Body of pancreas (tissue), 4 donors: ENCODE results near the gene DGCR8. TPM values are rescaled to one million over a fixed set of nuclear protein-coding genes. Genes with fewer than 3 reads are reported as not detected.

Experiments used
- ATAC-seq: fragments of 150-250 bp; one replicate; pipeline ENCODE4 v1.9.1; 2016
- DNase-seq, 4 donors: peaks; one replicate each; pipeline ENCODE4 v3.0.0-alpha.2; 2019
- H3K27ac ChIP-seq, 4 donors: fragments of 200-600 bp; sonication (generic); 1 replicate in 3 of 4; 2 replicates in 1 of 4; pipeline versions ENCODE4 v1.5.1 to v1.6.1; 2016 to 2019; ENCODE audit warnings: mild to moderate bottlenecking in 1 of 4, mixed read lengths in 1 of 4, moderate library complexity in 1 of 4
- H3K27me3 ChIP-seq, 2 donors: fragments of 200-600 bp; sonication (generic); one replicate each; pipeline ENCODE4 v1.6.0; 2016; ENCODE audit warnings: mild to moderate bottlenecking in 1 of 2
- H3K36me3 ChIP-seq, 2 donors: fragments of 200-600 bp; sonication (generic); replicated peaks in 1 of 2; 2 replicates each; pipeline ENCODE4 v1.5.1; 2016; ENCODE audit warnings: low read depth in 2 of 2; ENCODE audit not compliant: insufficient read depth in 1 of 2
- H3K4me1 ChIP-seq: fragments of 200-600 bp; sonication (generic); one replicate; pipeline ENCODE4 v1.6.0; 2016
- H3K4me3 ChIP-seq, 2 donors: fragments of 200-600 bp; sonication (generic); 1 replicate in 1 of 2; 2 replicates in 1 of 2; pipeline ENCODE4 v1.5.1; 2016 to 2019
- H3K9me3 ChIP-seq, 3 donors: fragments of 200-600 bp; sonication (generic); 1 replicate in 2 of 3; 2 replicates in 1 of 3; pipeline ENCODE4 v1.5.1; 2016
- POLR2A ChIP-seq, 3 donors: fragments of 450-650 bp; IDR thresholded peaks; one replicate each; pipeline ENCODE4 v1.6.1; 2016; ENCODE audit warnings: antibody characterized with exemption in 3 of 3, mild to moderate bottlenecking in 2 of 3
- WGBS, 2 donors: methylation state at CpG; one replicate each; pipeline ENCODE4 v1.1.5; 2017; 5-methylcytosine and 5-hydroxymethylcytosine counted together
- intact Hi-C: fragments of 100-400 bp; cut with DNase I; formaldehyde crosslinking; loops from one replicate; pipeline ENCODE4 v1.15.1; 2023
- total RNA-seq, 2 donors: library from RNA; depleted of rRNA; stranded (reverse); fragments of >200 nt; gene quantifications; one replicate each; pipeline ENCODE4 v1.1.0, GENCODE V29; 2016
- TF ChIP-seq, protein P1 (sequence below), 7 experiments: fragments of 450-650 bp in 4 of 7; fragments of 200-600 bp in 3 of 7; sonication (generic) in 3 of 7; IDR thresholded peaks; one replicate each; pipeline ENCODE4 v1.5.1; 2016 to 2019; ENCODE audit warnings: antibody characterized with exemption in 7 of 7

Gene DGCR8
- total RNA-seq, 2 donors from 2014 or later = 25.7 to 53.4 TPM

- H3K27ac ChIP-seq = no peak overlapping the region
- H3K27me3 ChIP-seq = no peaks in the 10 kb centered on the region
- peaks cover 0 to 35% of the 10 kb centered on the region in 2 donors for H3K36me3 ChIP-seq
- H3K4me3 ChIP-seq = no peak overlapping the region
- H3K4me1 ChIP-seq = peaks cover 21% of the 10 kb centered on the region
- no peaks in the 10 kb centered on the region for H3K9me3 ChIP-seq
- DNase-seq (no peak), ATAC-seq (no peak)
- intact Hi-C loops = no loop called here
- TF ChIP-seq, protein P1, sequence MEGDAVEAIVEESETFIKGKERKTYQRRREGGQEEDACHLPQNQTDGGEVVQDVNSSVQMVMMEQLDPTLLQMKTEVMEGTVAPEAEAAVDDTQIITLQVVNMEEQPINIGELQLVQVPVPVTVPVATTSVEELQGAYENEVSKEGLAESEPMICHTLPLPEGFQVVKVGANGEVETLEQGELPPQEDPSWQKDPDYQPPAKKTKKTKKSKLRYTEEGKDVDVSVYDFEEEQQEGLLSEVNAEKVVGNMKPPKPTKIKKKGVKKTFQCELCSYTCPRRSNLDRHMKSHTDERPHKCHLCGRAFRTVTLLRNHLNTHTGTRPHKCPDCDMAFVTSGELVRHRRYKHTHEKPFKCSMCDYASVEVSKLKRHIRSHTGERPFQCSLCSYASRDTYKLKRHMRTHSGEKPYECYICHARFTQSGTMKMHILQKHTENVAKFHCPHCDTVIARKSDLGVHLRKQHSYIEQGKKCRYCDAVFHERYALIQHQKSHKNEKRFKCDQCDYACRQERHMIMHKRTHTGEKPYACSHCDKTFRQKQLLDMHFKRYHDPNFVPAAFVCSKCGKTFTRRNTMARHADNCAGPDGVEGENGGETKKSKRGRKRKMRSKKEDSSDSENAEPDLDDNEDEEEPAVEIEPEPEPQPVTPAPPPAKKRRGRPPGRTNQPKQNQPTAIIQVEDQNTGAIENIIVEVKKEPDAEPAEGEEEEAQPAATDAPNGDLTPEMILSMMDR (IDR thresholded peaks at IDR 0.05) = no peak
- no peak for TF ChIP-seq POLR2A (IDR thresholded peaks at IDR 0.05)
- WGBS, 2 donors = 82 to 87% methylated on average over 8 to 13 of the region's 13 CpGs
Observed at GRCh38 chr22:20107951-20108756, 28.1 kb downstream of the DGCR8 start.

DNA sequence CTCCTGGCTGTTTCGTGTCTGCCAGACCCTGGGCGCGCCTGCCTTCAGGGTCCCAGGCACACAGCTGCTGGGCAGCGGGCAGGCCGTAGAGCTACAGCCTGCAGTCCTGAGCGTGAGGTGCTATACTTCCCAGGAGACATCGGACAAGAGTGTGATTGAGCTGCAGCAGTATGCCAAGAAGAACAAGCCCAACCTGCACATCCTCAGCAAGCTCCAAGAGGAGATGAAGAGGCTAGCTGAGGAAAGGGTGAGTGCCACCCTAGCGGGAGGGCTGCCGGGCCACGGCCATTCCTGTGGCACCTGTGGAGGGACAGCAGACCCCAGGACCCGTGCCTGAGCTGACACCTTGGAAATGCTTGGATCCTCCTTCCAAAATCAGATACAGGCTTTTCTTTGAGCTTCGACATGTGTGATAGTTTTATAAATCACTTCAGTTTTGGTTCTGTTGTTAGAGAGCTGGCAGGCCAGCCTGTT lies 28.8 kb downstream of the DGCR8 start:
- ATAC-seq (no peak), DNase-seq (no peak)
- H3K36me3 ChIP-seq = peaks cover 0 to 35% of the 10 kb centered on the region in 2 donors
- H3K4me3 ChIP-seq = no peak overlapping the region
- intact Hi-C loops = no loop called here
- 89 to 93% methylated on average over 10 to 12 of the region's 12 CpGs for WGBS, 2 donors
- no peaks in the 10 kb centered on the region for H3K9me3 ChIP-seq
- H3K4me1 ChIP-seq = peaks cover 25% of the 10 kb centered on the region
- TF ChIP-seq, protein P1 (IDR thresholded peaks at IDR 0.05) = no peak
- TF ChIP-seq POLR2A (IDR thresholded peaks at IDR 0.05) = no peak
- H3K27me3 ChIP-seq = no peaks in the 10 kb centered on the region
- H3K27ac ChIP-seq = no peak overlapping the region

GRCh38 chr22:20109411-20110358 lies 29.6 kb downstream of the DGCR8 start:
- Histone ChIP-seq H3K4me3 (no peak overlapping the region), H3K9me3 (no peaks in the 10 kb centered on the region), H3K36me3 (peaks cover 0 to 36% of the 10 kb centered on the region in 2 donors), H3K4me1 (peaks cover 34% of the 10 kb centered on the region), H3K27me3 (no peaks in the 10 kb centered on the region), H3K27ac (no peak overlapping the region)
- 88 to 92% methylated on average over 7 to 21 of the region's 23 CpGs for WGBS, 2 donors
- TF ChIP-seq POLR2A (IDR thresholded peaks at IDR 0.05) = no peak
- TF ChIP-seq, protein P1 (IDR thresholded peaks at IDR 0.05) = no peak
- DNase-seq (no peak), ATAC-seq (no peak)
- intact Hi-C loops = no loop called here

- intact Hi-C loops = no loop called here
- H3K4me3 ChIP-seq = no peak overlapping the region
- TF ChIP-seq, protein P1 (IDR thresholded peaks at IDR 0.05) = no peak
- no peak for TF ChIP-seq POLR2A (IDR thresholded peaks at IDR 0.05)
- H3K9me3 ChIP-seq = no peaks in the 10 kb centered on the region
- no peak for DNase-seq
- 88 to 91% methylated on average over 9 of the region's 9 CpGs for WGBS, 2 donors
- no peaks in the 10 kb centered on the region for H3K27me3 ChIP-seq
- H3K27ac ChIP-seq = peak overlapping the region in 1 of 4 donors; percentile 42
- ATAC-seq = no peak
- peaks cover 0 to 33% of the 10 kb centered on the region in 2 donors for H3K36me3 ChIP-seq
- H3K4me1 ChIP-seq = peaks cover 40% of the 10 kb centered on the region
Observed at GRCh38 chr22:20110359-20110985, 30.4 kb downstream of the DGCR8 start.
